GM15510 (cell line): ENCODE results near the gene CCDC38.
A peak's percentile ranks its signal among the peaks of the same experiment; 100 is the strongest.

ENCODE experiments used
- POLR2A ChIP-seq: IDR thresholded peaks from 3 replicates; pipeline ENCODE4 v1.6.1; 2011; ENCODE audit warnings: borderline replicate concordance; ENCODE audit not compliant: insufficient read length; ENCODE audit errors: extremely low read depth

The CCDC38 gene

DNA sequence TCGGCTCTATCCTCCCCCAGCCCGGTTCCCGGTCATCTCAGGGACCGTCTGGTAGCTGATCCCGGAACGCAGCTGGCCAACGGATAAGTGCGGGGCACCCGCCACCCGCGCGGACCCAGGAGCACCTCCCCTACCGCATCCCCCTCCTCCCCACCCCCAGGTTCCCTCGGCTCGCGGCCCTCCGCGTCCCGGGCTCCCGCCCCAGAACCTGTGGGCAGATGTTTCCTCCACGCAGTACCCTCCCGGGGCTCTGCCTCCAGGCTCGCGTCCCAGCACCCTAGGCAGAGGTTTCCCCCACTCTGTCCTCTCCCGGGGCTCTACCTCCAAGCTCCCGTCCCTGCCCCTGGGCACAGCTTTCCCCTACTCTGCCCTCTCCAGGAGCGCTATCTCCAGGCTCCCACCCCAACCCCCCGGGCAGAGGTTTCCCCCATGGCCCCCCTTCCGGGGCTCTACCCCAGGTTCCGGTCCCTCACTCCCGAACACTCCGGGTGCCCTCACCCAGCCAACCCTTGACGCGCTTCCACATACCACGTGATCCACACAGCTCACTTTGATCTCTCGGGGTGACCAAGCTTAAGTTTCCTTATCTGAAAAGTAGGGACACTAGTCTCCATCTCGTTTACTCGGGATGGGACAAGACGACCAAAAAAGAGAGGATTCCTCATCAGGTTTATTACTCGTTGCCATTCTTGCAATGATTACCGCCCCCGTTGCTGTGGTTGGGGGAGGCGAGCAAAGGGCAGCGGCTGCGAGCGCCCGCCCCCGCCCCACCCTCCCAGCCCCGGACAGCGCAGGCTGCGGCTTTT lies at the start of gene CCDC38:
CCDC38 (minus strand) TSS at position 91 of the 806 bp plus-strand sequence. CDS start 6,105 bp downstream, outside the sequence.
- peak; percentile 63 for TF ChIP-seq POLR2A

DNA sequence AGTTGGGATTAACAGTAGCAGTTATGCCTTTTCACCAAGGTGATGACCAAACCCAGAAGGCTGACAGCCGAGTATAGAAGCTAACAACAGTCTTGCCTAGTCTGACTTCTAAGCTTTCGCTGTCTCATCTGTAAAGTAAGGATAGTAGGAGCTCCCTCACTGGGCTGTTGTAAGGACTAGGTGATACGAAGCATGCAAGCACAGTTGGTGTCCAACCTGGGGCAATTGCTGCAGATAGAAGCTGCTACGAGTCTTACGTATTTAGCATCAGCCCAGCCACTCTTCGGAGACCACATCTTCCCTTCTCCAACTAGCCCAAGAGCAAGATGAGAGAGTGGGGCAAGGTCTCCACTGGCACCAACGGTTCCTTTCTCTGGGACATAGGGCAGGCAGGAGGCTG lies 47.7 kb upstream of the CCDC38 start:
- TF ChIP-seq POLR2A = no peak

DNA sequence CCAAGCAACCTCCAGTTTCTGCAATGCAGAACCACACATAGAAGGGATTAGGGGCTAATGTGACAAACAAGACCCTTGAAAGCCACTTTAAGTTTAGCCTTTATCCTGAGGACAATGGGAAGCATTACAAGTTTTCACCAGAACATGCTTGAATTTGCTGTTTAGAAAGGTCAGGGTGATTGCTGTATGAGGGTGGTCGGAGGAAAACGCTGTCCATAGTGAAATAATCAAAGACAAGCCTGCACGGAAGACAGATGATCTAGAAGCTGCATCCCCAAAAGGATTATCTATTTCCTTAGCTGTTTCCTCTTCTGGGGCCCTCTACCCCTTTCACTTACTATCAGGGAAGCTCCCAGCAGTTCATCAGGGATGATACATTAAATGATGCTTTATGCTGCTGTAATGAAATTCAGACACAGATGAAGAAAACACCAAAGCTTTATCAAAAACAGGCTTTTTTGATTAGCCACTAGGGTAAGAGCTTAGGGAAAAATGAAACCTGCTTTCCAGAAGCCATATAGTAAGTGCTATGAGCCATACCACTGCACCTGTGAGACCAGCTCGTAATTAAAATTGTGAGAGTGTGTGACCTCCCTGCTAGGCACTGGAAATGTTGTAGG lies 47.2 kb upstream of the CCDC38 start:
- no peak for TF ChIP-seq POLR2A

DNA sequence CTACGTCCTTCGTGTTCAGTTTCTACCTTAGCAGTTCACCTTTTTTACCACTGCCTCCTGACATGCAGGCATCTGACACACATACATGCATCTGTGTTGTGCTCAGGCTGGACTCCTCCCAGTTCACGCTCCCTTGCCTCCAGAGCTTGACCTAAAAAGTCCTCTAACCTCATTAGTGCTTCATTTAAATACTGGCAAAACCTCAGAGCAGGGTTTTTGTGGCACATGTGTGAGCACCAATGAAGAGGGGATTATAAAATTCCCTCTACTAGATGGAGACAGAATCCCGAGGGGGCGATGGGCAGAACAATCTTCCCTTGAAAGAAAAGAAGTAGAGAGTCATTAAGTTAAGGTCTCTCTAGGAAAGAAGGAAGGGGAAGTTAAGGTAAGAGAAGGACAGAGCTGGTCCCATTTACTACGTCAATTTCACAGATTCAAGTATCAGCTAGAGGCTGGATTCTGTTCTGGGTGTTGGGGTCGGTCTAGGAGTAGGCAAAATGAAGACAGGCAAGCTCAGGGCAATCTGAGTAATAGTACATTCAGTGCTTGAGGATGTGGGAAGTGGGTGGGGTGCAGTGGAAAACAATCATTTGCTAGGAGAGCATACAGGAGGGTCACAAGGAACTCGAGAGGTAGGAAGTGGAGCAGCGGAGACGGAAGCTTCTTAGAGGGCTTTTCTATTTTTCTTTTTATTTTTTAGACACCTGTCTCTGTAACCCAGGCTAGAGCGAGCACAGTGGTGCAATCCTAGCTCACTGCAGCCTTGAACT lies 46.3 kb upstream of the CCDC38 start:
- no peak for TF ChIP-seq POLR2A

DNA sequence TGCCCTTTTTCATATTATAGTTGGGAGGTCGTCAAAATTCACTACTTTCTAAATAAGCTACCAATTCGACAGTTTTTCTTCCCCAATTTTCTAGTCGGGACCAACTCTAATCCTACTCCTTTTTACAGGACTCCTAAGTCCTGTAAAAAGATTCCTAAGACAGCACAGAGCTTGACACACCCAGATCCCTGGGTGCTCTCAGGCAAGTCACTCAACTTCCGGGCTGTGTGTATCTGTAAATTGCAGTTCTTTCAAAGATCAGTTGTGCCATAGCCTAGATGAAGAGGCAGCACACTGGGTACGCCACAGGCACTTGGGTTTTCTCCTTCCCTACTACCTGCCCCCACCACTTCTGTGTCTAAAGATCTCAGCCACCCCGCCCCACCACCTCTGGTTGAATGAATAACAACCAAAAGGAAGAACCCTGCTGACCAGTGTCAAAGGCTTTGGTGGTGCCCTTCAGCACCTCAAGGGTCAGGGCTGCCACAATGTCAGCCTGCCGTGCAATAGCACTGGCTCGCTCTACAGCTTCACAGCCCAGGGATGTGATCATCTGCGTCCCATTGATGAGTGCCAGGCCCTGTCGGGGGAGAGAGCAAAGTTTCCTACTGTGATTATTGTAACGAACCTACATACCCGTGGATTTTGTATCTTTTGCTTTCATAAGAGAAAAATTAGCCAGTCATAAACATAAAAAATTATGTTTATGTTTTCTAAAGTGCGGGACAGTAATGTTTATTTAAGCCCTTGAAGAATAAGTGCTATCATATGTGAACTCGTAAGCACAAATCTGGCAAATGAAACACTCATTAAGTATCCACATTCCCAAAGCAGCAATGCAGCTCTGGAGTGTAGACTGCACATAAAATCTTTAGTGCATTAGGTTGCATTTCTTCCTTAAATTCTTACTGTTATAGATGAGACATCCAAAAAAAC lies 44.5 kb upstream of the CCDC38 start:
- no peak for TF ChIP-seq POLR2A

DNA sequence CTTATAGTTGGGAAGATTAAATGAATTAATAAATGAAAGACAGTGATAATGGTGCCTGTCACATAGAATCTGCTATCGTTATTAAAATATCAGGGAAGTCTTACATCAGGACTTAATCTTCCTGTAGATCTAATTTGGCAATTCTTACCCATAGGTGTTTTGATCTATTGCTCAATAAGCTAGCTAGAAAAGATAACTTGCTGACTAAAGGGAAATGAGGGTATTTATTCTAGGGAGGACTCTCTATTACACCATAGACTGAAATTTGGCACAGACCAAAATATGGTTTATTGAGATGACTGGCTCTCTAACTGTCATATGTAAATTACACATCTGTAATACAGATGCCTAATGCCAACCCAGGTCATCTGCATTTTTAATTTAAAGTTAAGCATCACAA lies 42.3 kb upstream of the CCDC38 start:
- no peak for TF ChIP-seq POLR2A

DNA sequence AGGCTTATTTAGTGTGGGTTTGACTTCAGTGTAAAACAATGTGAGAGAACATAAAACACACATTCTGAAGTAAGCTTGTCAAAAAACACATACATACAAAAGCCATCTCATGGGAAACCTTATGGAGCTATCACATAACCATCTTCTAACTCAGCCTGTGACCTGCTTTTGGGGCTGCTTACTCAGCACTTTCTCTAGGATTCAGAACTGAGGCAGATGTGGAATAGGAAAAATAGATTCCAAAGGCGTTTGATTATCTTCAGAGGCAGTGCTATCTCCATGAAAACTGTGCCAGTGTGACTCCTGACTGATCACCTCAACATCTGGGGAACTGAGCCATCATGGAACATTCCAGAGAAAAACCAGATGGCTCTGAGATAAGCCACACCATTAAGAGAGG lies 40.2 kb upstream of the CCDC38 start:
- no peak for TF ChIP-seq POLR2A

DNA sequence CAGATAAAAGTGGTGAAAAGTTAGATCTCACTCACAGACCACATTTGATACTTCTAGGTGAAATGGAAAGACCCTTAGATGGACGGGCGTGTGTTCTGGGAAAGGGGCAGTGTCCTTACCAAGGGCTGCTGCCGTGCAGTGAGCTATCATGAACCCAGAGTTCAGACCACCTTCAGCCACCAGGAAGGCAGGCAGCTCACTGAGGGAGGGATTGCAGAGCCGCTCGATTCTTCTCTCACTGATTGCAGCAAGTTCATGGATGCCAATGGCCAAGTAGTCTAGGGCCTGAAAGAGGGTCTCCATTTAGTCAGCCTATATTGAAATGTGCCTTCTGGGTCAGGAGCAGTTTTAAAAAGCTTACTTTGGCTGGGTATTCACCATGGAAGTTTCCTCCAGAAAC lies 38.0 kb upstream of the CCDC38 start:
- no peak for TF ChIP-seq POLR2A

DNA sequence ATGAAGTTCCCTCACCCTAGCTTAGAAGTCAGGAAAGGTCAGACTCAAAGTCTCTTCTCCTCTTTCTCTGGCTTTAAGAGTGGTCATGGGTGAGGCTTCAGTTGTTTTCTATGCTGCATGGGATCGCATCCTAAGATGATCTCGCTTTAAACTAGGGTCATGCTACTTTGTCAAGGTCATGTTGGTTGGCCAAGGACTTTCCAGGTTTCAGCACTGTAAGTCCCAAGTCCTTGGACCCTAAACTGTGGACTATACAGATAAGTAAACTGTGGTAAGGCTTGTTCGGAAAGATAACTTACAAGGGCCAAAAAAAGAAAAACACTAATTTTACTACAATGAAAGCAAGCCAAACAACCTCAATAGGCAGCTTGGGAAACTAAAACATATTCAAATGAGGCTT lies 36.4 kb upstream of the CCDC38 start:
- TF ChIP-seq POLR2A = no peak

DNA sequence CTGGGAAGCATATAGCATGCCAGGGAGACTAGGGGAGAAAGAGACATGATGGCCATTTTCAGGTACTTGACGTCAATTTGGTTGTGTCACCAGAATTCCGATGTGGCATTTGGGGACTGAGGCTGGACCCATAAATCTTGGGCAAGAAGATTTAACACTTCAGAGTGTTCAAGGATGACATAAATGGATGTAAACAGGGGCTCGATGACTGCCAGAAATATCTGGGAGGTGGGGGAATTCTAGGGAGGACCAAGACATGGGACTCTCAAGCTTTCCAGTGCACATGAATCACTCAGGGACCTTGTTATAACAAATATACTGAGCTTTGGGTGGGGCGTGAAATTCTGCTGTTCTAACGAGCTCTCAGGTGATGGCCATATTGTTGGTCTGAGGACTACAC lies 35.9 kb upstream of the CCDC38 start:
- no peak for TF ChIP-seq POLR2A

DNA sequence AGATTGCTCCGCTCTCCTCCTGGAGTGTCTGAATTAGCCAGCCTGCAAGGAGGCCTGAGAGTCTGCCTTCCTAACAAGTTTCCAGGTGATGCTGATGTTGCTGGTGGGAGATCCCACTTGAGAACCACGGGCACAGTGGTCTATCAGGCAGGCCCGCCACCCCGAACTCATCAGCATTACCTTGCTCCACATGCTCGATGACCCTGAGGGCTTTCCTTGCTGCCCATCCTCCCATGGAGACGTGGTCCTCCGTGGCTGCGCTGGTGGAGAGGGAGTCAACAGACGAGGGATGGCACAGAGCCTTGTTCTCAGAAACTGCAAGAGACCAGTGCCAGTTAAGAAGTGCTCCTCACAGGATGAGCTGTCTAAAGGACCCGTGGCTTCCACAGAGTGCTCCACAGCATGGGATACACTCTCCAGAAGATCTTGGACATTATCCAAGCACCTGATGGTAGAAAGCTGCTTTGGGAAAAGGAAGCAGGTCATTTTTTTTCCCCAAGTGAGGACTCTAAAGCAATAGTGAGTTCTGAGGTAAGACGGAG lies 35.4 kb upstream of the CCDC38 start:
- no peak for TF ChIP-seq POLR2A

DNA sequence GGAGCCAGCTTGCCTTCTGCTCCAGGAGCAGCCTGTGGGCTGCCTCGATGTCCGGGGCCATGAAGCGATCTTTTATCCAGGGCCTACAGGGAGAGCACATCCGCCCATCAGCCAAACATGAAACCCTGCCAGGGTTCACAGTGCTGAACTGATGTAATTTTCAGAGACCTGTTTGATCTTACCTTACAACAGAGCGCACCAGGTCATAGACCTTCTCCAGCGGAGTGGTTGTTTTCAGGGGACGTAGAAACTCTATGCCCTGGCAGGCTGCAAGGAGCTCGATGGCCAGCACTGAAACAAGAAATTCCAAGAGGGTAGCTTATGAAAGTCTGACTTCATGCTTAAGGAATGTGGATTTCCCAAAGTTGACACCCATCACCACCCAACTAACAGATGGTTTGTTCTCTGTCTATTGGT lies 34.0 kb upstream of the CCDC38 start:
- no peak for TF ChIP-seq POLR2A

DNA sequence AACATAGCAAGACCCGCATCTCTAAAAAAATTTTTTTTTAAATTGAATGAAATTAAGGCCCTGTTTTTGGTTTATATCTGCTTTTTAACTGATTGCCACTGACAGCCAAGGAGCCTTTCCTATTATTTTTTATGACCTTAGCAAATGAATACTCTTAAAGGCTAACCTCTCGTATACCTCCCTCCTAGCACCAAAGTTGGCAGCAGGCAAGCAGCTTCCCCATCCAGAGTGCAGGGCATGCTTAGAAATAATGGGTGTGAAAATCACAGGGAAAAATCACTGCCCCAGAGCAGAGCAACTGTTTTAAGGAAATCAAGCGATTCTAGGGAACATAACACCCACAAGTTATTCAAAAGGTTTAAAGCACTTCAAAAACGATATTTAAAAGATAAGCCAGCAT lies 33.1 kb upstream of the CCDC38 start:
- no peak for TF ChIP-seq POLR2A

DNA sequence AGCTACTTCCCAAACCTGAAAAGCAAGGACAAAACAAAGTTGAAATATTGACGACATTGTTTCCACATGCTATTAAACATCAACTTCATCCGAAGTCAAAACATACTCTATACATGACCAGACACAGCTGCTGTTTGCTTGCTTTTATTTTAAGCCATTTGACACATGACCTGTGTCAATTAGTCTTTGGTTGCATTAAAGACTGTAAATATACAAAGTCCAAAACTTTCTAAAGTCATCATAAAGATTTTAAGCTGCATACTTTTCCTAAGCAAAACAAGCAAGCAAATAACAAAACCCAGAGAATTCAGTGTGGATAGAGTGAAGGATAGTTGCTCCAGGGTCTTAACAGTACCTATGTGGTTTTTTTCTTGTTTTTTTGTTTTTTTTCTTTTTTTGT lies 31.9 kb upstream of the CCDC38 start:
- no peak for TF ChIP-seq POLR2A
